HCT116 (cell line): ENCODE measurements around the gene PDCD2L.

Experiments
- YY1 ChIP-seq: IDR thresholded peaks from 2 replicates; pipeline ENCODE4 v1.6.1; 2011; ENCODE audit warnings: low read length, low read depth, moderate library complexity, mild to moderate bottlenecking; ENCODE audit not compliant: insufficient replicate concordance; ENCODE audit errors: extremely low read depth
- TF ChIP-seq, protein P1 (sequence below), 3 experiments: fragments of 200-600 bp in 1 of 3; sonication (generic) in 1 of 3; IDR thresholded peaks in 2 of 3; conservative IDR thresholded peaks in 1 of 3; 2 replicates each; pipeline ENCODE4 v1.5.1; 2012 to 2017; ENCODE audit warnings: low read depth in 2 of 3, low read length in 2 of 3, antibody characterized with exemption in 1 of 3, borderline replicate concordance in 1 of 3, control low read depth in 1 of 3, mild to moderate bottlenecking in 1 of 3, mixed read lengths in 1 of 3, mixed run types in 1 of 3, moderate library complexity in 1 of 3; ENCODE audit not compliant: insufficient read depth in 1 of 3

DNA sequence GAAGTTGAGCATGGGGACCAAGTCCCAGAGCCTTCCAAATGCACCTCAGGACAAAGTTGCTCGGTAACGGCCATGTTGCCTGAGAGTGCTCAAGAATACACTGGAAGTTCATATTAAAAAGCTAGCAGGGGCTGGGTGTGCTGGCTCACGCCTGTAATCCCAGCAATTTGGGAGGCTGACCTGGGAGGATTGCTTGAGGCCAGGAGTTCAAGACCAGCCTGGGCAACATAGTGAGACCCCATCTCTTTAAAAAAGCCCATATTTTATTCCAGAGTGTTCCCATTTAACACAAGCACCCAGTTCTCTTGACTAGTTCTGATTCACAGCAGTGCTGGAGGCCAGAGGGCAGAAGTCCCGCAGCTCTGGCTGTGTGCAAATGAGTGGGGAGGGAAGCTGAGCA lies 47.3 kb upstream of the PDCD2L start:
- TF ChIP-seq, protein P1, sequence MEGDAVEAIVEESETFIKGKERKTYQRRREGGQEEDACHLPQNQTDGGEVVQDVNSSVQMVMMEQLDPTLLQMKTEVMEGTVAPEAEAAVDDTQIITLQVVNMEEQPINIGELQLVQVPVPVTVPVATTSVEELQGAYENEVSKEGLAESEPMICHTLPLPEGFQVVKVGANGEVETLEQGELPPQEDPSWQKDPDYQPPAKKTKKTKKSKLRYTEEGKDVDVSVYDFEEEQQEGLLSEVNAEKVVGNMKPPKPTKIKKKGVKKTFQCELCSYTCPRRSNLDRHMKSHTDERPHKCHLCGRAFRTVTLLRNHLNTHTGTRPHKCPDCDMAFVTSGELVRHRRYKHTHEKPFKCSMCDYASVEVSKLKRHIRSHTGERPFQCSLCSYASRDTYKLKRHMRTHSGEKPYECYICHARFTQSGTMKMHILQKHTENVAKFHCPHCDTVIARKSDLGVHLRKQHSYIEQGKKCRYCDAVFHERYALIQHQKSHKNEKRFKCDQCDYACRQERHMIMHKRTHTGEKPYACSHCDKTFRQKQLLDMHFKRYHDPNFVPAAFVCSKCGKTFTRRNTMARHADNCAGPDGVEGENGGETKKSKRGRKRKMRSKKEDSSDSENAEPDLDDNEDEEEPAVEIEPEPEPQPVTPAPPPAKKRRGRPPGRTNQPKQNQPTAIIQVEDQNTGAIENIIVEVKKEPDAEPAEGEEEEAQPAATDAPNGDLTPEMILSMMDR (IDR thresholded peaks at IDR 0.05 in 2 of 3, conservative IDR thresholded peaks at IDR 0.05 in 1 of 3; ENCODE audit: borderline replicate concordance in 1 of 3, insufficient read depth in 1 of 3, low read depth in 2 of 3, low read length in 2 of 3): no peak
- TF ChIP-seq YY1: no peak
